Measurements from ENCODE around the gene TCF7L2.

DNA sequence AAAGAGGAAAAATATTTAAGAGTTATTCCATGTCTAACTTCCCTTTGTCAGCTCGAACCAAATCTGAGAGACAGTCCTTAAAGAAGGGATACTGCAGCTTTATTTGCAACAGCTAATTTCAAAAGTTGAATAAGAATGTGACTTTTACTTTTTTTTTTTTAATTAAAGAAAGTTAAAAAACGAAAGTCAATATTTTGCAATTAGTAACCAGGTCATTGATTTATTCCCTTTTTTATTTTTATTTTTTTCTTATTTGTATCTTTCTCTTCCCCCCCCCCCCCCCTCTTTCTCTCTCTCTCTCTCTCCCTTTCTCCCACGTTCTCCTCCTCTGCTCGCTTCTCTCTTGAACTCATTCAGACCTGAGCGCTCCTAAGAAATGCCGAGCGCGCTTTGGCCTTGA is 209.5 kb downstream of the TCF7L2 start:
- no peak for TF ChIP-seq POLR2A (IDR thresholded peaks at IDR 0.05)
- no peak for TF ChIP-seq POLR2AphosphoS5 (IDR thresholded peaks at IDR 0.05)
